ENCODE results near the gene ACCS.

Gene ACCS

DNA sequence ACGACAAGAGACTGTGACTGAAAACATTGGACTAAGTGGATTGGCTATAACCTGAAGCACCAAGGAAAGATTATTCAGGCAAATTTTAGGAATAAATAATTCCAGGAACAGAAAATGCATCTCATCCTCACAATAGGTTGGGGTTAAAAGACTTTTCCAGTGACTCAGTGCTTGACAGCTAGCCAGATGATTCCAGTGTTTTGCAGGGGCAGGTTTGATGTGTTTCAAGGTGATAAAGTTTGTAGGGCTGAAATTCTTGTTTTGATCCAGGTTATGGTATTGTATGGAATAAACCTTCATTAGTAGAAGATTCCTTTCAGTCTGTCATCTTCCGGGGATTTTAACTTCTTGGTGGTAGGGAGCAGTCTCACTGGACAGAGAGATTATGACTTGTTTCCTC, 31.8 kb downstream of the ACCS start:
- no peak for TF ChIP-seq CTCF (conservative IDR thresholded peaks at IDR 0.05; ENCODE audit: low read length)
- DNase-seq (ENCODE audit: low read depth) = no peak
- H3K4me3 ChIP-seq (ENCODE audit: low read length) = no peak overlapping the region

GRCh38 chr11:44101098-44101497, 35.0 kb downstream of the ACCS start:
- no peak overlapping the region for H3K4me3 ChIP-seq (ENCODE audit: low read length)
- DNase-seq (ENCODE audit: low read depth) = no peak
- TF ChIP-seq CTCF (conservative IDR thresholded peaks at IDR 0.05; ENCODE audit: low read length) = no peak

GRCh38 chr11:44104481-44105294, 38.6 kb downstream of the ACCS start:
- no peak for TF ChIP-seq CTCF (conservative IDR thresholded peaks at IDR 0.05; ENCODE audit: low read length)

DNA sequence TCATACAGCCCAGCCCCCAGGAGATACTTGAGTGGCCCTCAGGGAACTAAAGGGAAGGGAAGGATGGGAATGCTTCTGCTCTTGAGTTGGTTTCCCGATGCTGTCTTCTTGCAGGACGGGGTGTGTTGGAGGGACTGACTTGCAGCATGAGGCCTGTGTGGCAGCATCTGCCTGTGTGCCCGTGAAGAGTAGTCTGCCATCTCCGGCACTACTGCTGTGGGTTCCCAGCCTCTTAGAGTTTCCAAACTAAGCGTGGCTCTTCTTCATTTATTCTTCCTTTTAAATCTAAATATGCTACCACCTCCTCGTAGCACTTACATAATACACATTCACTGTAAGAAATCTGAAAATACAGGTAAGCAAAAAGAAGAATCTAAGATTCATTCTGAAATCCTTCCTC, 42.2 kb downstream of the ACCS start:
- TF ChIP-seq CTCF (conservative IDR thresholded peaks at IDR 0.05; ENCODE audit: low read length) = no peak

More at GRCh38 chr11:44104481-44105294, 38.6 kb downstream of the ACCS start:
- DNase-seq (ENCODE audit: low read depth) = no peak
- no peak overlapping the region for H3K4me3 ChIP-seq (ENCODE audit: low read length)

GRCh38 chr11:44110231-44110679, 44.2 kb downstream of the ACCS start:
- DNase-seq (ENCODE audit: low read depth) = peak; percentile 35
- peak; percentile 83 for TF ChIP-seq CTCF (conservative IDR thresholded peaks at IDR 0.05; ENCODE audit: low read length)
- H3K4me3 ChIP-seq (ENCODE audit: low read length) = no peak overlapping the region

More for the DNA sequence above, 42.2 kb downstream of the ACCS start:
- H3K4me3 ChIP-seq (ENCODE audit: low read length) = no peak overlapping the region
- no peak for DNase-seq (ENCODE audit: low read depth)

GRCh38 chr11:44112091-44112821, 46.2 kb downstream of the ACCS start:
- no peak for TF ChIP-seq CTCF (conservative IDR thresholded peaks at IDR 0.05; ENCODE audit: low read length)
- peak; percentile 87 for DNase-seq (ENCODE audit: low read depth)
- H3K4me3 ChIP-seq (ENCODE audit: low read length) = no peak overlapping the region
